Astrocyte (in vitro differentiated cells and primary cell): ENCODE measurements around the gene RTN1. TPM values are rescaled to one million over a fixed set of nuclear protein-coding genes. Genes with fewer than 3 reads are reported as not detected.

Experiments
- DNase-seq: peaks from one replicate; pipeline ENCODE4 v3.0.0-alpha.2; 2010; ENCODE audit warnings: low read depth
- FAIRE-seq: peaks from 2 replicates; lab custom pipeline; 2011; peaks lifted over from hg19 to GRCh38; lab: Jason Lieb, UNC
- H2AFZ ChIP-seq: 2 replicates; pipeline ENCODE4 v1.6.0; 2012; ENCODE audit warnings: low read depth, low read length, inconsistent platforms
- H3K27ac ChIP-seq: 2 replicates; pipeline ENCODE4 v1.5.1; 2011; ENCODE audit warnings: low read depth, low read length, inconsistent platforms
- H3K27me3 ChIP-seq: 2 replicates; pipeline ENCODE4 v1.6.0; 2011; ENCODE audit warnings: low read length, inconsistent platforms; ENCODE audit not compliant: insufficient read depth
- H3K36me3 ChIP-seq: 2 replicates; pipeline ENCODE4 v1.5.1; 2011; ENCODE audit warnings: low read length, inconsistent platforms; ENCODE audit not compliant: insufficient read depth
- H3K4me1 ChIP-seq: 2 replicates; pipeline ENCODE4 v1.5.1; 2011; ENCODE audit warnings: low read length, inconsistent platforms; ENCODE audit not compliant: insufficient read depth
- H3K4me2 ChIP-seq: 2 replicates; pipeline ENCODE4 v1.6.0; 2012; ENCODE audit warnings: low read length, inconsistent platforms
- H3K4me3 ChIP-seq: 2 replicates; pipeline ENCODE4 v1.5.1; 2011; ENCODE audit warnings: low read depth, mild to moderate bottlenecking, low read length, inconsistent platforms; ENCODE audit not compliant: insufficient read depth
- H3K79me2 ChIP-seq: 2 replicates; pipeline ENCODE4 v1.6.0; 2012; ENCODE audit warnings: mild to moderate bottlenecking, low read length, inconsistent platforms; ENCODE audit not compliant: insufficient read depth
- H3K9ac ChIP-seq: 2 replicates; pipeline ENCODE4 v1.6.0; 2012; ENCODE audit warnings: mild to moderate bottlenecking, low read length, inconsistent platforms
- H3K9me3 ChIP-seq: 2 replicates; pipeline ENCODE4 v1.5.1; 2012; ENCODE audit warnings: low read depth, mild to moderate bottlenecking, low read length, inconsistent platforms; ENCODE audit not compliant: insufficient read depth
- H4K20me1 ChIP-seq: 2 replicates; pipeline ENCODE4 v1.6.0; 2012; ENCODE audit warnings: low read length, inconsistent platforms; ENCODE audit not compliant: insufficient read depth
- H3K27ac Mint-ChIP-seq: one replicate; pipeline ENCODE4 v1.8.0; 2021; ENCODE audit warnings: mild to moderate bottlenecking, mixed read lengths; ENCODE audit not compliant: unreplicated experiment
- H3K27me3 Mint-ChIP-seq: one replicate; pipeline ENCODE4 v1.8.0; 2021; ENCODE audit warnings: low read depth, mixed read lengths; ENCODE audit not compliant: unreplicated experiment
- H3K36me3 Mint-ChIP-seq: one replicate; pipeline ENCODE4 v1.8.0; 2021; ENCODE audit warnings: low read depth, mixed read lengths; ENCODE audit not compliant: unreplicated experiment
- H3K4me1 Mint-ChIP-seq: one replicate; pipeline ENCODE4 v1.8.0; 2021; ENCODE audit warnings: low read depth, mixed read lengths; ENCODE audit not compliant: unreplicated experiment
- H3K4me3 Mint-ChIP-seq: one replicate; pipeline ENCODE4 v1.8.0; 2021; ENCODE audit warnings: mild to moderate bottlenecking, moderate library complexity, mixed read lengths; ENCODE audit not compliant: unreplicated experiment
- H3K9me3 Mint-ChIP-seq: one replicate; pipeline ENCODE4 v1.8.0; 2021; ENCODE audit warnings: mild to moderate bottlenecking, mixed read lengths; ENCODE audit not compliant: unreplicated experiment
- CTCF ChIP-seq: IDR thresholded peaks from 2 replicates; pipeline ENCODE4 v1.5.1; 2011; ENCODE audit warnings: low read depth, mild to moderate bottlenecking, inconsistent platforms, low read length, moderate library complexity; ENCODE audit not compliant: insufficient read depth
- EZH2 ChIP-seq: IDR thresholded peaks from 2 replicates; pipeline ENCODE4 v1.6.1; 2012; ENCODE audit warnings: mild to moderate bottlenecking, low read length, inconsistent platforms; ENCODE audit not compliant: insufficient read depth
- total RNA-seq: library from RNA; stranded (reverse); gene quantifications from 2 replicates; pipeline ENCODE4 v1.2.1, GENCODE V29; 2021

The RTN1 gene
- total RNA-seq, 1 donor from 2014 or later: 1.2 TPM

- no peaks in the 10 kb centered on the region for H3K27me3 ChIP-seq
- H3K79me2 ChIP-seq: no peaks in the 10 kb centered on the region
- peaks cover 3% of the 10 kb centered on the region for H3K4me1 ChIP-seq
- no peaks in the 10 kb centered on the region for H4K20me1 ChIP-seq
- H3K9me3 ChIP-seq: no peaks in the 10 kb centered on the region
- FAIRE-seq: no peak
- TF ChIP-seq EZH2 (no peak), CTCF (no peak)
- H3K4me3 ChIP-seq: no peak overlapping the region
- no peak overlapping the region for H3K27ac ChIP-seq
- no peaks in the 10 kb centered on the region for H3K9me3 Mint-ChIP-seq
- peaks cover 1% of the 10 kb centered on the region for H3K27me3 Mint-ChIP-seq
- no peak overlapping the region for H3K9ac ChIP-seq
- H3K36me3 ChIP-seq: no peaks in the 10 kb centered on the region
- DNase-seq: no peak
- no peaks in the 10 kb centered on the region for H3K4me1 Mint-ChIP-seq
- no peak overlapping the region for H3K4me2 ChIP-seq
- no peaks in the 10 kb centered on the region for H3K36me3 Mint-ChIP-seq
- H3K4me3 Mint-ChIP-seq: no peak overlapping the region
- no peak overlapping the region for H2AFZ ChIP-seq
- H3K27ac Mint-ChIP-seq: no peak overlapping the region
Measured at GRCh38 chr14:59777006-59777579, 93.5 kb downstream of the RTN1 start.

- H3K4me1 ChIP-seq: peaks cover 6% of the 10 kb centered on the region
- Mint-ChIP-seq H3K27me3 (peaks cover 1% of the 10 kb centered on the region), H3K27ac (no peak overlapping the region), H3K4me1 (no peaks in the 10 kb centered on the region), H3K36me3 (no peaks in the 10 kb centered on the region), H3K9me3 (no peaks in the 10 kb centered on the region), H3K4me3 (no peak overlapping the region)
- H3K36me3 ChIP-seq: no peaks in the 10 kb centered on the region
- no peak overlapping the region for H3K4me2 ChIP-seq
- no peaks in the 10 kb centered on the region for H3K79me2 ChIP-seq
- no peaks in the 10 kb centered on the region for H3K27me3 ChIP-seq
- TF ChIP-seq CTCF (no peak), EZH2 (no peak)
- FAIRE-seq (no peak), DNase-seq (no peak)
- H3K9ac ChIP-seq: no peak overlapping the region
- H2AFZ ChIP-seq: no peak overlapping the region
- no peak overlapping the region for H3K4me3 ChIP-seq
- no peaks in the 10 kb centered on the region for H4K20me1 ChIP-seq
- H3K27ac ChIP-seq: no peak overlapping the region
- H3K9me3 ChIP-seq: no peaks in the 10 kb centered on the region
Measured at GRCh38 chr14:59776468-59776867, 94.1 kb downstream of the RTN1 start.

- FAIRE-seq (no peak), DNase-seq (no peak)
- H3K9ac ChIP-seq: no peak overlapping the region
- Mint-ChIP-seq H3K4me3 (no peak overlapping the region), H3K27me3 (peaks cover 3% of the 10 kb centered on the region), H3K9me3 (no peaks in the 10 kb centered on the region), H3K27ac (no peak overlapping the region), H3K36me3 (no peaks in the 10 kb centered on the region), H3K4me1 (no peaks in the 10 kb centered on the region)
- no peak overlapping the region for H3K4me2 ChIP-seq
- no peaks in the 10 kb centered on the region for H3K27me3 ChIP-seq
- peaks cover 16% of the 10 kb centered on the region for H3K4me1 ChIP-seq
- H3K36me3 ChIP-seq: no peaks in the 10 kb centered on the region
- no peak overlapping the region for H2AFZ ChIP-seq
- H3K4me3 ChIP-seq: no peak overlapping the region
- TF ChIP-seq EZH2: no peak
- no peak for TF ChIP-seq CTCF
- H3K79me2 ChIP-seq: no peaks in the 10 kb centered on the region
- peak overlapping the region; percentile 11 for H3K27ac ChIP-seq
- no peaks in the 10 kb centered on the region for H4K20me1 ChIP-seq
- H3K9me3 ChIP-seq: no peaks in the 10 kb centered on the region
Measured at GRCh38 chr14:59772233-59772632, 98.3 kb downstream of the RTN1 start.
